GM19395 (cell line): ENCODE results near the gene TRMT13.
A peak's percentile ranks its signal among the peaks of the same experiment; 100 is the strongest.

Experiments used
- ATAC-seq: cut with Tn5 transposase; IDR thresholded peaks from one replicate; pipeline ENCODE4 v1.9.1; 2021; ENCODE audit warnings: mild to moderate bottlenecking, moderate library complexity; ENCODE audit not compliant: unreplicated experiment

Gene TRMT13, protein sequence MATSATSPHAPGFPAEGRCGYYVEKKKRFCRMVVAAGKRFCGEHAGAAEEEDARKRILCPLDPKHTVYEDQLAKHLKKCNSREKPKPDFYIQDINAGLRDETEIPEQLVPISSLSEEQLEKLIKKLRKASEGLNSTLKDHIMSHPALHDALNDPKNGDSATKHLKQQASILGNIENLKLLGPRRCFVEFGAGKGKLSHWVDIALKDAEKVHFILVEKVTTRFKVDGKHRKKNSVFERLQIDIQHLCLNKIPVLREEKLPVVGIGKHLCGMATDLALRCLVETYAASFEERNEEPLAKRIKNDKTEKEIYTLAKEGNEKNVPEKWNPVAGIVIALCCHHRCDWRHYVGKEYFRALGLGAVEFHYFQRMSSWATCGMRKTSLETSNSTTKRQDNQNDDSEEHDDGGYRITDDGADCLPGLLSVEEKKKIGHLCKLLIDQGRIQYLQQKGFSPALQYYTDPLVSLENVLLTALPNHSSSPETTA

DNA sequence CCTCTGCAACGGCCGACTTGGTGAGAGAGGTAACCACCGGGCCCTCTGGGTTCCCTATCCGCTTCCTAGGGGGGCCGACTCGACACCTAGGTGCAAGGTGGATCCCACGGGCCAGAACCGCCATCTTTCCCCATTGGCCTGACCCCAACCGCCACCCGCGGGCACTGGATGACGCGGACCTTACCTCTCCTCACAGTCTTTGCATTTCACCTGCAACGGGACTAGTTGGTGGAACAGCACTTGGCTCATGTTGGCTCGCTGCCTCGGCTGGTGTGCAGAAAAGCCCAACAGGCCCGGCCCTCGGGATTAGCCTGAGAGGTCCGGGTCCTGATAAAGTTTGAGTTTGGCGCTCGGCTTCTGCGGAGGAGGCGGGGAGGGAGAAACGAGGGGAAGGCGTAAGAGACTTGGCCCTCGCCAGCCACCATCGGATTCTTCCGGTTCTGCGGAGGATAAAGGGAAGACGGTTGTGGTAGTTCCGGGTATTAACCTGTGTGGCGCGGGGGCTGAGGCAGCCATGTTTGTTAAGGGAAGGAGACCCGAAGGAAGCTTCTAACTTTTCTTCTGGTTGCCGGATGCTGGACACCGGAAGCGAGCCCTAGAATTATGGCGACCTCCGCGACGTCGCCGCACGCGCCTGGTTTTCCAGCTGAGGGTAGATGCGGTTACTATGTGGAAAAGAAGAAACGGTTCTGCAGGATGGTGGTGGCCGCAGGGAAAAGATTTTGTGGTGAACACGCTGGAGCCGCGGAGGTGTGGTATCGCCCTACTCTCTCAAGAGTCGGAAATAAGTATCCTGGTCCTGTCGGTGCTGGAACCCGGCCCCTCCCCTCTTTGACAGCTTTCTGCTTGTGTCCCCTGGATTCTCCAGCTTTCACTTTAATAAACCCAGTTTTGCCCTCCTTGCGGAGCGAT is at the start of gene TRMT13, which contains the start of gene SASS6:
Gene TRMT13 (plus strand): TSS at position 598 of the 912 bp plus-strand sequence. CDS start 6 bp downstream, at position 604.
Gene SASS6 (minus strand): TSS at position 365 of the 912 bp plus-strand sequence. CDS start 116 bp downstream, at position 249.
- ATAC-seq: peak; percentile 90

GRCh38 chr1:100087396-100087795 is 45.6 kb upstream of the TRMT13 start:
- no peak for ATAC-seq

GRCh38 chr1:100089082-100089481 is 43.9 kb upstream of the TRMT13 start:
- ATAC-seq: no peak

- ATAC-seq: no peak
These were observed 42.5 kb upstream of the TRMT13 start for GRCh38 chr1:100090471-100090870.

GRCh38 chr1:100100202-100100601 is 32.8 kb upstream of the TRMT13 start:
- ATAC-seq: no peak

DNA sequence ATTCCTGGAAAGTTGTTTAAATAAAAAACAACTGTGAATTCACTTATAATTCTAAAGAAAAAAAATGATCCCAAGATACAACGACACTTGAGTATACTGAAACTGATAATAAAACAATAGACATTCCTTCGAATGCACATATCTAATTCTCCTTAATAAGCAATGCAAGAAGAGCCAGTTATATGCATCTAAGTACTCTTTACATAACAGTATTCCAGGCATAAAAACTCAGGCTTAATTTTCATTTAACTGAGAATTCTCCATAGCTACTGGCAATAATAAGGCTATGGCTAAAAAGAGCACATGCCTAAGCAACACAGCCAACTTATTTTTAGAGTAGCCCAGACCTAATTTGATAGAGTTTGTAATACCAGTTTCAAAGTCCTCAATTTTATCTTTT is 31.4 kb upstream of the TRMT13 start:
- ATAC-seq: no peak

- ATAC-seq: no peak
These were observed 25.3 kb upstream of the TRMT13 start for GRCh38 chr1:100107696-100108095.

DNA sequence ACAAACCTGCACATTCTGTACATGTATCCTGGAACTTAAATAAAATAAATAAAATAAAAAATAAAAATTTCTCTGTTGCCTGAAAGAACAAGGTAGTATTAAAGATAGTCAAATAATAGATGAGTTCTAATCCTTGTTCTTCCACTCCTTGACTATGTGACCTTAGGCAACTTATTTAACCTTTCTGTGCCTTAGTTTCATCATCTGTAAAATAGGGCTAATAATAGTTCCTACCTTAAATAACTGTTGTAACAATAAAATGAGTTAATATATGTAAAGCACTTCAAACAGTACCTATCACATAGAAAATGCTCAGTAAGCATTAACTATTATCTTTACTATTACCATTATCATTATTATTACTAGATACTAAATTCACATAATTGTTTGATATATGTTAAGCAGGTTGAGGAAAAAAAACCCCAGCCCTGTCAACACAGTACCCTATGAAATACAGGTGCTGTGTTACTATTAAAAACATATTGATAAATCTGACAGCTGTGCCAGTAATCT is 23.4 kb upstream of the TRMT13 start:
- no peak for ATAC-seq

- no peak for ATAC-seq
These were observed 17.4 kb upstream of the TRMT13 start for GRCh38 chr1:100115524-100115923.

DNA sequence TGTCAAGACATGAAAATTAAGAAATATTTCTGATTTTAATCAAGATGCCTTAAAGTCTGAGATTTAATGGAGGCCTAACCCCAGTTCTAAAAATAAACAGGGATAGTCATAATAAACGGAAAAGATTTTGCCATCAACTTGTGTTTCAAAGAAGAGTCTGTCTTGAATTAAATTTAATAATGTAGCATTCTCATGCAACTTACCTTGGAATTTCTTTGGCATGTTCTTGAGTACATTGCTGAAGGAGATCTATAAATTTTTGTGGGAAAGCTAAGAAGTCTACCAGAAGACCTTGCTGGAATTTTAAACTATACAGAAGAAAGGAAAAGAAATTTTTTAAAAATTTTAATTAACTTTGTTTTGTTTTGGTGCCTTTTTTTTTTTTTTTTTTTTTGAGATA is 10.8 kb upstream of the TRMT13 start:
- ATAC-seq: no peak

DNA sequence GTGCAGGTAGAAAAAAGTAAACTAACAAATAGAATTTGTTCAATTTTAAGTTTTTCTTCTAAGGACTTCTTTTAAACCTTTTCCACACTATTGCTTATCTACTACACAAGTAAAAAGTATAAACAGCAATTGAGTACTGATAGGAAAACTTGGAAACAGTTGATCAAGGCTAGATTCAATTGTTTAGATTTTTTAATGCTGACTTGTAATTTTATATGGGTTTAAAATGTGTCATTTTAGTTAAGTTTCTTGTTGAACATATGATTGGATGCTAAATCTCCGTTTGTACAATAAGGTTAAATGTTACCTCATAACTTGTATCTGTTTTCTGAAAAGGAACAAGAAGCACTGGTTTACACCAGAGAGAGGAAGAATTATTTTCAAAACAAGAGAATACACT is 5.7 kb upstream of the TRMT13 start:
- ATAC-seq: no peak

GRCh38 chr1:100130552-100131077 is 2.3 kb upstream of the TRMT13 start:
- no peak for ATAC-seq

GRCh38 chr1:100131623-100132022 is 1.3 kb upstream of the TRMT13 start:
- ATAC-seq: no peak

GRCh38 chr1:100134872-100135271 is 1.9 kb downstream of the TRMT13 start:
- ATAC-seq: no peak

GRCh38 chr1:100137602-100138001 is 4.6 kb downstream of the TRMT13 start:
- ATAC-seq: no peak

DNA sequence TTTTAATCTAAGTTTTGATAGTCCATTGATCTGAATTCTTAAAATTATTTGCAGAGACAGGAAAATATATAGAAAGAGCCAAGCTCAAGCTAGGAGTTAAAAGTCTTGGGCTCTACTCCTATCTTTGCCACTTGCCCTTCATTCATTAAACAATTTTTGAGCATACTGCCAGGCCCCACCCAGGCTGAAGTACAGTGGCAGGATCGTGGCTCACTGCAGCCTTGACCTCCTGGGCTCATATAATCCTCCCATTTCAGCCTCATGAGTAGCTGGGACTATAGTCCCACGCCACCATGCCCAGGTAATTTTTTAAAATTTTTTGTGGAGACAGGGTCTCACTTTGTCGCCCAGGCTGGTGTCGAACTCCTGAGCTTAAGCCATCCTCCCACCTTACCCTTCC is 8.2 kb downstream of the TRMT13 start:
- ATAC-seq: no peak

DNA sequence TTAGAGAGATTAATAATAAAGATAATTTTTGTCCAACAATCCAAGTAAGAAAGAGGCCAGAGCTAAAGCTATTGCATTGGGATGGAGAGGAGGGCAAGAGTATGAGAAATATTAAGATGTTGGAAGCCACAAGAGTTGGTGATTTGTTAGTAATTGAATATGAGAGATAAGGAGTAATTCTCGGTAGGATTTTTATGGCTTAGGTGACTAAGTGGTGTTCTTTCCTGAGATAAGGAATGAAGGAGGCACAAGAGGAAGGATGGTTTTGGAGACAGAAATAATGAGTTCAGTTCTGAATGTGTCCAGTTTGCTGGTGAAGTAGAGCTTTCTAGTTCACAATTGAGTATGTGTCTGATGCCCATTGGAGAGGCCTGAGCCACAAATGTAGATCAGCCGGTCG is 9.4 kb downstream of the TRMT13 start:
- no peak for ATAC-seq

GRCh38 chr1:100145116-100145515 is 12.2 kb downstream of the TRMT13 start:
- no peak for ATAC-seq

DNA sequence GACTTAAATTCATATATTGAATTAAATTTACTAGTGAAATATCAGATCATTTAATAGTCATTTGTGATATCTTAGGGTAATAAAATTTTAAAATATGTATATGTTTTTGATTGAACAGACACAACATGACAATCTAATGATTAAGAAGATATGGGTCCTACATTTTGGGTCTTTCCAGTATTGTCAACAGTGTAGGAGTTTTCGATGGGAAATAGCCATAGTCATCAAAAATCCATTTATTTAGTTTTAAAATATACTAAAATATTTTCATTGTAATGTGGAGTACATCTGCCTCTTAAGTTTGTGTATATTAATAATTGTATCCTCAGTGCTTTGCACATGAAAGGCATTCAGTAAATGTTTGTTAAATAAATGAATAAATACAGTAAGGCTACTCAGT is 14.0 kb downstream of the TRMT13 start:
- ATAC-seq: no peak

- no peak for ATAC-seq
These were observed 14.9 kb downstream of the TRMT13 start for GRCh38 chr1:100147875-100148274.

DNA sequence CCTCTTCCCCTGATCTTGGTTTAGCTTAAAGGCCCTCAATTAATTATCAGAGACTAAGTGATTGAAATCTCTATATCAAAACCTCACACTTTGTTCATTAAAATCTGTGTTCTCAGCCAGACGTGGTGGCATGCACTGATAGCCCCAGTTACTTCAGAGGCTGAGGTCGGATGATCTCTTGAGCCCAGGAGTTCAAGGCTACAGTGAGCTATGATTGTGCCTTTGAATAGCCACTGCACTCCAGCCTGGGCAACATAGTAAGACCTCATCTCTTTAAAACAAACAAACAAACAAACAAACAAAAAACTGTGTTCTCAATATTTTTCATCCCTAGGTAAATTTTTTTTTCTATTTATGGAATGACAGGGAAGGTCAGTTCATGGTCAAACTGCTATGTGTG is 18.7 kb downstream of the TRMT13 start:
- ATAC-seq: no peak
